ENCODE measurements around the gene SCYL2.
"Not testable (repeated sequence)": the region's sequence is repeated elsewhere in the genome, so short reads cannot be mapped to it uniquely, and the experiment has no call there.

DNA sequence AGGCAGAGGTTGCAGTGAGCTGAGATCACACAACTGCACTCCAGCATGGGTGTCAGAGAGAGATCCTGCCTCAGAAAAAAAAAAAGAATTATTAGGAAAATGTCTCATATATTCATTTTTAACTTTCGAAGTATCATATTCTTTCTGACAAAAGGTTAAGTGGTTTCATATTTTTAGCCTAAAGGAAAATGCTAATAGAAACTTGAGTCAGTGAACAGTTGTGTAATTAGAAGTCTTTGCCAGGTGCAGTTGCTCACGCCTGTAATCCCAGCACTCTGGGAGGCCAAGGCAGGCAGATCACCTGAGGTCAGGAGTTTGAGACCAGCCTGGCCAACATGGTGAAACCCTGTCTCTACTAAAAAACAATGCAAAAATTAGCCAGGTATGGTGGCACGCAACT lies 35.1 kb upstream of the SCYL2 start:
- TF ChIP-seq, protein P1, sequence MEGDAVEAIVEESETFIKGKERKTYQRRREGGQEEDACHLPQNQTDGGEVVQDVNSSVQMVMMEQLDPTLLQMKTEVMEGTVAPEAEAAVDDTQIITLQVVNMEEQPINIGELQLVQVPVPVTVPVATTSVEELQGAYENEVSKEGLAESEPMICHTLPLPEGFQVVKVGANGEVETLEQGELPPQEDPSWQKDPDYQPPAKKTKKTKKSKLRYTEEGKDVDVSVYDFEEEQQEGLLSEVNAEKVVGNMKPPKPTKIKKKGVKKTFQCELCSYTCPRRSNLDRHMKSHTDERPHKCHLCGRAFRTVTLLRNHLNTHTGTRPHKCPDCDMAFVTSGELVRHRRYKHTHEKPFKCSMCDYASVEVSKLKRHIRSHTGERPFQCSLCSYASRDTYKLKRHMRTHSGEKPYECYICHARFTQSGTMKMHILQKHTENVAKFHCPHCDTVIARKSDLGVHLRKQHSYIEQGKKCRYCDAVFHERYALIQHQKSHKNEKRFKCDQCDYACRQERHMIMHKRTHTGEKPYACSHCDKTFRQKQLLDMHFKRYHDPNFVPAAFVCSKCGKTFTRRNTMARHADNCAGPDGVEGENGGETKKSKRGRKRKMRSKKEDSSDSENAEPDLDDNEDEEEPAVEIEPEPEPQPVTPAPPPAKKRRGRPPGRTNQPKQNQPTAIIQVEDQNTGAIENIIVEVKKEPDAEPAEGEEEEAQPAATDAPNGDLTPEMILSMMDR (IDR thresholded peaks at IDR 0.05): not testable (repeated sequence)
- not testable (repeated sequence) for TF ChIP-seq POLR2A (IDR thresholded peaks at IDR 0.05)

Measured in adrenal gland (tissue), 5 donors.